Right lobe of liver (tissue), 6 donors: Measurements from ENCODE around the gene LXN. TPM values are rescaled to one million over a fixed set of nuclear protein-coding genes. Genes with fewer than 3 reads are reported as not detected.

Source experiments
- ATAC-seq, 4 donors: fragments of 200-7000 bp; cut with Tn5 transposase; one replicate each; pipeline ENCODE4 v1.9.1; 2020; ENCODE audit warnings: mild to moderate bottlenecking in 4 of 4, moderate library complexity in 4 of 4
- DNase-seq, 3 donors: peaks; one replicate each; pipeline ENCODE4 v3.0.0-alpha.2; 2020
- H3K27ac ChIP-seq, 3 donors: fragments of 200-600 bp; one replicate each; pipeline ENCODE4 v1.8.0; 2022
- H3K27me3 ChIP-seq, 2 donors: fragments of 200-600 bp; one replicate each; pipeline ENCODE4 v1.8.0; 2022
- H3K36me3 ChIP-seq, 4 donors: fragments of 200-600 bp; sonication (generic) in 1 of 4; one replicate each; pipeline versions ENCODE4 v1.5.1 to v1.8.0; 2017 to 2022; ENCODE audit warnings: control low read depth in 1 of 4
- H3K4me1 ChIP-seq, 4 donors: fragments of 200-600 bp; sonication (generic) in 1 of 4; one replicate each; pipeline versions ENCODE4 v1.5.1 to v1.8.0; 2017 to 2022; ENCODE audit warnings: control low read depth in 1 of 4
- H3K4me3 ChIP-seq, 3 donors: fragments of 200-600 bp; one replicate each; pipeline ENCODE4 v1.8.0; 2022
- H3K9me3 ChIP-seq, 4 donors: fragments of 200-600 bp; sonication (generic) in 1 of 4; one replicate each; pipeline versions ENCODE4 v1.5.1 to v1.8.0; 2017 to 2022; ENCODE audit warnings: control low read depth in 1 of 4
- POLR2A ChIP-seq: fragments of 450-650 bp; IDR thresholded peaks from one replicate; pipeline ENCODE4 v1.6.1; 2017; ENCODE audit warnings: antibody characterized with exemption, mild to moderate bottlenecking
- WGBS: methylation state at CpG from one replicate; pipeline ENCODE4 v1.1.6; 2018; ENCODE audit warnings: low coverage, low lambda C conversion rate; ENCODE audit not compliant: insufficient coverage; ENCODE audit errors: missing lambda C conversion rate; 5-methylcytosine and 5-hydroxymethylcytosine counted together
- intact Hi-C, 2 donors: fragments of 100-400 bp; cut with DNase I; formaldehyde crosslinking; loops; one replicate each; pipeline versions ENCODE4 v1.11.2 to v1.14.1; 2022
- total RNA-seq, 6 experiments: library from RNA; depleted of rRNA in 2 of 6; stranded (reverse); fragments of >200 nt in 2 of 6; fragmentation: NEBNext Ultra II Directional in 3 of 6; extraction: Animal tissue kit (Norgen Biotek cat#: 25700) in 3 of 6; gene quantifications; one replicate each; pipeline versions ENCODE4 v1.1.0 to v1.2.4, GENCODE V29; 2016 to 2023
- TF ChIP-seq, protein P1 (sequence below), 4 donors: fragments of 200-600 bp in 3 of 4; fragments of 450-650 bp in 1 of 4; IDR thresholded peaks; one replicate each; pipeline versions ENCODE4 v1.5.1 to v1.8.0; 2016 to 2022; ENCODE audit warnings: antibody characterized with exemption in 4 of 4, mild to moderate bottlenecking in 2 of 4
- donor health status: DM: no; HTN: yes; CAD: no.
- donor health status: DM: no; HTN: no; CAD: no.
- donor health status: DM: no; HTN: no; CAD: no.
- donor health status: DM: no; HTN: yes; CAD: no.
- donor health status: DM: no; HTN: yes; CAD: no.

Gene LXN
- total RNA-seq, 6 experiments from 2014 or later: 0.84 to 3.4 (median 2.0) TPM

DNA sequence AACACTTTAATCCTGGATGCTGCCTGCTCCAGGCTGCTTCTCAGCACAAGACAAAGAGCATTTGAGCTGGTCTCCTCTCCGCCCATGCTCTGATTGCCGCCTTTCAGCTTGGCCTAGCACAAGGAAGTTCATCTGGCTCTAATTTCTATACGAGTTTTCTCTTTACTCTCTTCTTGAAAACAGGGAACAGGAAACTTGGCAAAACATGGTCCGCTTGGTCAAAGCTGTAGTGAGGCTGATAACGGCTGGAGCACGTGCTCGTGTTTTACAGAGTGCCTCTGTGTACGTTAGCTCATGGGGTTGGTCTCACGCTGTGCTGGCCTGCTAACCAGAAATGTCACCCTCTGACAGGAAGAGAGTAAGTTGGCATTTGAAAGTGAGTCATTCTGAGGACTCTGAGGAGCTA lies 40.6 kb upstream of the LXN start:
- WGBS: 74% methylated on average over 8 of the region's 9 CpGs
- TF ChIP-seq, protein P1, sequence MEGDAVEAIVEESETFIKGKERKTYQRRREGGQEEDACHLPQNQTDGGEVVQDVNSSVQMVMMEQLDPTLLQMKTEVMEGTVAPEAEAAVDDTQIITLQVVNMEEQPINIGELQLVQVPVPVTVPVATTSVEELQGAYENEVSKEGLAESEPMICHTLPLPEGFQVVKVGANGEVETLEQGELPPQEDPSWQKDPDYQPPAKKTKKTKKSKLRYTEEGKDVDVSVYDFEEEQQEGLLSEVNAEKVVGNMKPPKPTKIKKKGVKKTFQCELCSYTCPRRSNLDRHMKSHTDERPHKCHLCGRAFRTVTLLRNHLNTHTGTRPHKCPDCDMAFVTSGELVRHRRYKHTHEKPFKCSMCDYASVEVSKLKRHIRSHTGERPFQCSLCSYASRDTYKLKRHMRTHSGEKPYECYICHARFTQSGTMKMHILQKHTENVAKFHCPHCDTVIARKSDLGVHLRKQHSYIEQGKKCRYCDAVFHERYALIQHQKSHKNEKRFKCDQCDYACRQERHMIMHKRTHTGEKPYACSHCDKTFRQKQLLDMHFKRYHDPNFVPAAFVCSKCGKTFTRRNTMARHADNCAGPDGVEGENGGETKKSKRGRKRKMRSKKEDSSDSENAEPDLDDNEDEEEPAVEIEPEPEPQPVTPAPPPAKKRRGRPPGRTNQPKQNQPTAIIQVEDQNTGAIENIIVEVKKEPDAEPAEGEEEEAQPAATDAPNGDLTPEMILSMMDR (IDR thresholded peaks at IDR 0.05): no peak
- TF ChIP-seq POLR2A: no peak
- ATAC-seq (peak; percentile 69 to 83 (median 76)), DNase-seq (no peak)
- H3K4me1 ChIP-seq: no peaks in the 10 kb centered on the region
- H3K36me3 ChIP-seq: peaks cover 0 to 6% (median 2%) of the 10 kb centered on the region in 4 donors
- no peaks in the 10 kb centered on the region for H3K9me3 ChIP-seq
- H3K4me3 ChIP-seq: no peak overlapping the region
- H3K27me3 ChIP-seq: no peaks in the 10 kb centered on the region
- peak overlapping the region in 1 of 3 donors; percentile 20 for H3K27ac ChIP-seq
- intact Hi-C loops: no loop called here

DNA sequence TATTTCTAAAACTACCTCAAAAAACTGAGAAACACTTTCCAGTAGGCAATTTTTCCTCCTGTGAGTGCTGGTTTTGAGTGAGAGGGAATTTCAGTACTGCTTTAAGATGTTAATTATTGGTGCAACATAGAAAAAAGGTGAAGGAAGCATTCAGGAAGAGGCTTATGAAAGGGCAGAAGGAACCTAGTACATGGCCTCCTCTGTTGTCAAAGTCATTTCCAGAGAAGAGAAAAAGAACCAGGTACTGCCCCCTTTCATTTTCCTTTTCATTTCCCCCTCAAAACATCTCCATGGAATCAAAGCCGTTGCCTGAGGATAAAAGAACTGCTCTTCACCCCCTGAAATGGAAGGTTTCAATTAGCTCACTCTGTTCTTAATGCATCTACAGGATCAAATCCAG lies 40.0 kb upstream of the LXN start:
- intact Hi-C loops: no loop called here
- H3K4me1 ChIP-seq: no peaks in the 10 kb centered on the region
- 40% methylated on average over 1 of the region's 1 CpG for WGBS
- DNase-seq (no peak), ATAC-seq (no peak)
- H3K9me3 ChIP-seq: no peaks in the 10 kb centered on the region
- H3K27ac ChIP-seq: peak overlapping the region in 1 of 3 donors; percentile 20
- H3K4me3 ChIP-seq: no peak overlapping the region
- TF ChIP-seq POLR2A: no peak
- TF ChIP-seq, protein P1 (IDR thresholded peaks at IDR 0.05): no peak
- H3K36me3 ChIP-seq: peaks cover 0 to 7% (median 2%) of the 10 kb centered on the region in 4 donors
- no peaks in the 10 kb centered on the region for H3K27me3 ChIP-seq

DNA sequence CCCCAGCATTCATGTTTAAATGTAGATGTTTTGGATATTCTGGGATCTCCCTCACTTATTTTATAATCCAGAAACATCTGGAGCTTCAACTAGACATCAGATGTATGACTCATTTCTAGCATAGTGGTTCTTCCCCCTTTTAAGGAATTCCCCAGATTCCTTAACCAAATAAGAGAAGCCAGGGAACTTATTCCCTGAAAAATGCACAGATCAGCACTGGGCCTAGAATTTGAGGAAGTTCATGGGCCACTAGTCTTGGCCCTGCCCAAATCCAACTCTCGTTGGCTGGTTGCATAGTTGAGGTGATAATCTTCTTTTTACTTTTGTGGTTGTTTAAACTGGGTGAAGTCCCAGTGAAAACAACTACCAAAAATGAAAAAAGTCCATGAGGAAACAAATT lies 39.4 kb upstream of the LXN start:
- ATAC-seq (peak in 3 of 4 donors; percentile 24 to 44 (median 36)), DNase-seq (no peak)
- 43% methylated on average over 1 of the region's 1 CpG for WGBS
- Histone ChIP-seq H3K36me3 (peaks cover 0 to 7% (median 2%) of the 10 kb centered on the region in 4 donors), H3K4me1 (no peaks in the 10 kb centered on the region), H3K27me3 (no peaks in the 10 kb centered on the region), H3K9me3 (no peaks in the 10 kb centered on the region), H3K27ac (peak overlapping the region in 1 of 3 donors; percentile 20), H3K4me3 (no peak overlapping the region)
- intact Hi-C loops: no loop called here
- TF ChIP-seq, protein P1 (IDR thresholded peaks at IDR 0.05): no peak
- TF ChIP-seq POLR2A: no peak

DNA sequence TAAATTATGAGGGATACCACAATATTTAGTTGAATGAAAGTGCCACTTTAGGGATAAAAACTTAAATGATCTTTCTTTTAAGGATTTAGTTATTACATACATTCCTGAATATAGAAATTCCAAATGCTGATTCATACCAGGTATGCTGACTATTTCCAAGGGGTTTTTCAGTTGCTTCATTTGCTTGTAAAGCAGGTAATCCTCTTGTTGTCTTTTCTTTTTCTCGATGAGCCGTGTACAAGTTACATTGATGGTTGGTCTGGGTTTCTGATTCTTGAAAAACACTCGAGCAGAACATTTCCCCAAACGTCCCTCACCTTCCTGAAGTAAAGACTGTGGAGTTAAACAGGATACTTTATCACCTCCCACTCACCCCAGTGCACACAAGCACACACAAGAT lies 38.2 kb upstream of the LXN start:
- intact Hi-C loops: no loop called here

More for the DNA sequence above, 38.2 kb upstream of the LXN start:
- no peaks in the 10 kb centered on the region for H3K27me3 ChIP-seq
- no peak overlapping the region for H3K4me3 ChIP-seq
- no peaks in the 10 kb centered on the region for H3K4me1 ChIP-seq
- H3K36me3 ChIP-seq: peaks cover 0 to 7% (median 2%) of the 10 kb centered on the region in 4 donors
- H3K27ac ChIP-seq: no peak overlapping the region
- ATAC-seq: no peak
- H3K9me3 ChIP-seq: no peaks in the 10 kb centered on the region
- WGBS: 78% methylated on average over 4 of the region's 4 CpGs
- DNase-seq: no peak
- TF ChIP-seq POLR2A: no peak
- TF ChIP-seq, protein P1 (IDR thresholded peaks at IDR 0.05): no peak
